Cardiac muscle cell (in vitro differentiated cells and primary cell): ENCODE results near the gene TNRC6B. TPM values are rescaled to one million over a fixed set of nuclear protein-coding genes. Genes with fewer than 3 reads are reported as not detected.
A peak's percentile ranks its signal among the peaks of the same experiment; 100 is the strongest.

Experiments used
- DNase-seq, 2 donors: peaks; one replicate each; pipeline versions ENCODE4 v3.0.0 to v3.0.0-alpha.2; 2010 to 2017; ENCODE audit warnings: low read depth in 1 of 2, low spot score in 1 of 2
- H3K27ac ChIP-seq: fragments of 200-600 bp; sonication (generic); 2 replicates; pipeline ENCODE4 v1.5.1; 2016
- H3K27me3 ChIP-seq: fragments of 200-600 bp; sonication (generic); 2 replicates; pipeline ENCODE4 v1.6.0; 2016; ENCODE audit warnings: control low read depth
- H3K36me3 ChIP-seq: fragments of 200-600 bp; sonication (generic); 2 replicates; pipeline ENCODE4 v1.5.1; 2016; ENCODE audit warnings: control low read depth
- H3K4me1 ChIP-seq: fragments of 200-600 bp; sonication (generic); 2 replicates; pipeline ENCODE4 v1.8.1; 2017; ENCODE audit warnings: low read depth, mild to moderate bottlenecking, mixed run types
- H3K4me3 ChIP-seq: fragments of 200-600 bp; sonication (generic); 2 replicates; pipeline ENCODE4 v1.5.1; 2016; ENCODE audit warnings: mild to moderate bottlenecking
- H3K9me3 ChIP-seq: fragments of 200-600 bp; sonication (generic); 2 replicates; pipeline ENCODE4 v1.5.1; 2017; ENCODE audit warnings: low read depth, mild to moderate bottlenecking, control low read depth
- CTCF ChIP-seq: IDR thresholded peaks from 2 replicates; pipeline ENCODE4 v1.5.1; 2012; ENCODE audit warnings: low read depth, mild to moderate bottlenecking, low read length
- polyA plus RNA-seq: library from polyadenylated mRNA; unstranded; fragments of >200 nt; fragmentation: Nextera tagmentation; extraction: Ambion mirVana; gene quantifications from 2 replicates; pipeline ENCODE4 v1.2.1, GENCODE V29; 2016
- total RNA-seq: library from RNA; depleted of rRNA; stranded (reverse); fragments of >200 nt; gene quantifications from 2 replicates; pipeline ENCODE4 v1.2.3, GENCODE V29; 2016

The TNRC6B gene
- total and polyA plus RNA-seq, 2 experiments from 2014 or later: 50.2 to 61.1 TPM

GRCh38 chr22:40325315-40325714 is 147.6 kb downstream of the TNRC6B start:
- DNase-seq: no peak
- H3K4me1 ChIP-seq: no peaks in the 10 kb centered on the region
- no peaks in the 10 kb centered on the region for H3K27me3 ChIP-seq
- H3K36me3 ChIP-seq: peaks cover 57% of the 10 kb centered on the region
- H3K9me3 ChIP-seq: no peaks in the 10 kb centered on the region
- H3K4me3 ChIP-seq: no peak overlapping the region
- no peak overlapping the region for H3K27ac ChIP-seq
- TF ChIP-seq CTCF: no peak

- H3K4me1 ChIP-seq: no peaks in the 10 kb centered on the region
- H3K4me3 ChIP-seq: no peak overlapping the region
These were observed 149.4 kb downstream of the TNRC6B start for GRCh38 chr22:40326905-40327735.

GRCh38 chr22:40328546-40329456 is 151.1 kb downstream of the TNRC6B start:
- no peak for DNase-seq
- TF ChIP-seq CTCF: no peak
- Histone ChIP-seq H3K27ac (no peak overlapping the region), H3K36me3 (peaks cover 38% of the 10 kb centered on the region), H3K27me3 (no peaks in the 10 kb centered on the region), H3K9me3 (no peaks in the 10 kb centered on the region), H3K4me3 (no peak overlapping the region), H3K4me1 (no peaks in the 10 kb centered on the region)

More at GRCh38 chr22:40326905-40327735, 149.4 kb downstream of the TNRC6B start:
- Histone ChIP-seq H3K27me3 (no peaks in the 10 kb centered on the region), H3K27ac (peak overlapping the region; percentile 23), H3K9me3 (no peaks in the 10 kb centered on the region), H3K36me3 (peaks cover 47% of the 10 kb centered on the region)
- peak in 1 of 2 donors; percentile 20 for DNase-seq
- TF ChIP-seq CTCF: no peak

- H3K36me3 ChIP-seq: peaks cover 38% of the 10 kb centered on the region
- no peak overlapping the region for H3K27ac ChIP-seq
- DNase-seq: no peak
- no peaks in the 10 kb centered on the region for H3K27me3 ChIP-seq
- TF ChIP-seq CTCF: no peak
- H3K4me3 ChIP-seq: no peak overlapping the region
- H3K9me3 ChIP-seq: no peaks in the 10 kb centered on the region
- no peaks in the 10 kb centered on the region for H3K4me1 ChIP-seq
These were observed 151.7 kb downstream of the TNRC6B start for GRCh38 chr22:40329466-40329865.

GRCh38 chr22:40330086-40330485 is 152.4 kb downstream of the TNRC6B start:
- H3K4me1 ChIP-seq: no peaks in the 10 kb centered on the region
- DNase-seq: no peak
- peak overlapping the region; percentile 12 for H3K27ac ChIP-seq

More at GRCh38 chr22:40330086-40330485, 152.4 kb downstream of the TNRC6B start:
- no peak for TF ChIP-seq CTCF
- Histone ChIP-seq H3K4me3 (no peak overlapping the region), H3K36me3 (peaks cover 34% of the 10 kb centered on the region), H3K9me3 (no peaks in the 10 kb centered on the region), H3K27me3 (no peaks in the 10 kb centered on the region)
